RPMI8226 (cell line): ENCODE data around the gene ADI1.
"Not testable (repeated sequence)": the region's sequence is repeated elsewhere in the genome, so short reads cannot be mapped to it uniquely, and the experiment has no call there.

Experiments
- DNase-seq: peaks from one replicate; pipeline ENCODE4 v3.0.0-alpha.2; 2015

Gene ADI1

DNA sequence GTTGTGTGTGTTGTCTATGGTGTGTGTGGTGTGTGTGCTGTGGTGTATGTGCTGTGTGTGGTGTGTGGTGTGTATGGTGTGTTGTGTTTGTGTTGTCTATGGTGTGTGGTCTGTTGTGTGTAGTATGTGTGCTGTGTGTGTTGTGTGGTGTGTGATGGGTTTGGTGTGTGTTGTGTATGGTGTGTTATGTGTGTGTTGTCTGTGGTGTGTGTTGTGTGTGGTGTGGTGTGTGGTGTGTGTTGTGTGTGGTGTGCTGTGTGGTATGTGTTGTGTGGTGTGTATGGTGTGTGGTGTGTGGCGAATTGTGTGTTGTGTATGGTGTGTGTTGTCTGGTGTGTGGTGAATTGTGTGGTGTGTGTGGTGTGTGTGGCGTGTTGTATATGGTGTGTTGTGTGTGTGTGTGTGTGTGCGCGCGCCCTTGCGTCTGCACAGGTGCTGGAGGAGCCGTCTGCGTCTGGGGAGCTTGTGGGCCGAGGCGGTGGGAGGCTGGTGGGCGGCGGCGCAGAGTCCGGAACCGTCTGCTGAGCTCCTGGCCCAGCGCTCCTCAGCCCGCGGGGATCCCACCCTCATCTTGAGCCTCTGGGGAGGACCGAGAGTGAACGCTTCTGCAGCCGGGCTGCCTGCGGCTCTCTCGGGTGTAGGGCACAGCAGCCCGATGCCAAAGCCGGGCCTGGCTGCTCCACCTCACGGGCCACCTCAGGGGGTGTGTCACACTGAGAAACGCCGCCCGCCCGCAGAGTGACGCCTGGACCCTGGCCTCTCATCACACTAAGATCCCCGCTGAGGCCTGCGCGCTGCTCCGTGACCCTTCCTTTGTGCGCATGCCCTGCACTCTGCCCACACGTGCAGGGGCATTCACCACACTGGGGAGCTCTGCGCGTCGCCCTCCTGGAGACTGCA is 8.8 kb upstream of the ADI1 start:
- no peak for DNase-seq

DNA sequence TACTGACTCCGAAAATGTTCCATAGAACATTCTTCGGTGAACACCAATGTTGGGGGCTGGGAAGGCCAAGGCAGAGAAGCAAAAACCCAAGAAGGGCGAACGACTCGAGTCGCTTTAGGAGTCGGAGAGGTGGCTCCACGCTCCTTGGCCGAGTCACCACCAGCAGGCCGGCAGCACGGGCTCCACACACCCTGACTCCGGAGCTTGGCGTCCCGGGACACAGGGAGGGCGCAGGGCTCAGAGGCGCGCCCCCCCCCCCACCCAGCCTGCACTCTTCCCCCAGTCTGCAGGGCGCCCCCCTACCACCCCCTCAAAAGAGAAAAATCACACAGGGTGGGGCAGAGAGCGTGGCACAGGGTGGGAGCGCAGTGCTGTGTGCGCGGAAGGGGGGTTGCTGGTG is 7.5 kb upstream of the ADI1 start:
- DNase-seq, result no peak

- DNase-seq, result no peak
These were observed 4.3 kb upstream of the ADI1 start for GRCh38 chr2:3523551-3524041.

- no peak for DNase-seq
These were observed 3.7 kb upstream of the ADI1 start for GRCh38 chr2:3522961-3523421.

GRCh38 chr2:3520591-3520990 is 1.3 kb upstream of the ADI1 start:
- no peak for DNase-seq

GRCh38 chr2:3518496-3519254 is 656 bp downstream of the ADI1 start:
- DNase-seq, result peak; percentile 97

DNA sequence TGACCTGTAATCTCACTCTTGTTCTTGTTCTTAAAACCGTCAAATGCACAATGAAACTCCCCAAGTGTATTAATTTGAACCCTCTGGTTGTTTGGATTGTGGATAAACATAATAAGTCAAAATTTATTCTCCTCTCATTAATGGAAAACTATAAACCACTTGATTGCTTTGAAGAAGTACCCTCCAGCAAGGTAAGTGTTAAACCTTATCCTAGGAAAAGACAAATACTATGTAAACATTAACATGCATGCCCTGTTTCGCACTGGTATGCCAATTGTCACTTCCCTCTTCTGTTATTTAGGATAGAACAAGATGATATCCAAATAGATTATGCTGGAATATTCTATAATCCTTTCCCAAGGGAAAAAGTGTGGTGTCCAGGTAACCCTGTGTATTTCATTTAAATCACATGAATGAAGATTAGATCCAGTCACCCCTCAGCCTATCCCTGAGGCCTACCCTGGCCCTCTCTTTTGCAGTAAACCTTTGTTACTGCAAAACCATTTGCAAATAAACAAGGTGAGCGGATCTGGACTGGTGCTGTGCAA is 1.3 kb downstream of the ADI1 start:
- no peak for DNase-seq

- no peak for DNase-seq
These were observed 2.5 kb downstream of the ADI1 start for GRCh38 chr2:3516831-3517230.

DNA sequence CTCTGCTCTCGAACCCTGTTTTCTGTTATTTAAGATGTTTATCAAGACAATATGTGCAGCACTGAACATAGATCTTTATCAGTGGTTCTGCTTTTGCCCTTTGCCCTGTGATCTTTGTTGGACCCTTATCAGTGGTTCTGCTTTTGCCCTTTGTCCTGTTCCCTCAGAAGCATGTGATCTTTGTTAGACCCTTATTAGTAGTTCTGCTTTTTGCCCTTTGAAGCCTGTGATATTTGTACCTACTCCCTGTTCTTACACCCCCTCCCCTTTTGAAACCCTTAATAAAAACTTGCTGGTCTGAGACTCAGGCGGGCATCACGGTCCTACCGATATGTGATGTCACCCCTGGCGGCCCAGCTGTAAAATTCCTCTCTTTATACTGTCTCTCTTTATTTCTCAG is 3.9 kb downstream of the ADI1 start:
- not testable (repeated sequence) for DNase-seq

DNA sequence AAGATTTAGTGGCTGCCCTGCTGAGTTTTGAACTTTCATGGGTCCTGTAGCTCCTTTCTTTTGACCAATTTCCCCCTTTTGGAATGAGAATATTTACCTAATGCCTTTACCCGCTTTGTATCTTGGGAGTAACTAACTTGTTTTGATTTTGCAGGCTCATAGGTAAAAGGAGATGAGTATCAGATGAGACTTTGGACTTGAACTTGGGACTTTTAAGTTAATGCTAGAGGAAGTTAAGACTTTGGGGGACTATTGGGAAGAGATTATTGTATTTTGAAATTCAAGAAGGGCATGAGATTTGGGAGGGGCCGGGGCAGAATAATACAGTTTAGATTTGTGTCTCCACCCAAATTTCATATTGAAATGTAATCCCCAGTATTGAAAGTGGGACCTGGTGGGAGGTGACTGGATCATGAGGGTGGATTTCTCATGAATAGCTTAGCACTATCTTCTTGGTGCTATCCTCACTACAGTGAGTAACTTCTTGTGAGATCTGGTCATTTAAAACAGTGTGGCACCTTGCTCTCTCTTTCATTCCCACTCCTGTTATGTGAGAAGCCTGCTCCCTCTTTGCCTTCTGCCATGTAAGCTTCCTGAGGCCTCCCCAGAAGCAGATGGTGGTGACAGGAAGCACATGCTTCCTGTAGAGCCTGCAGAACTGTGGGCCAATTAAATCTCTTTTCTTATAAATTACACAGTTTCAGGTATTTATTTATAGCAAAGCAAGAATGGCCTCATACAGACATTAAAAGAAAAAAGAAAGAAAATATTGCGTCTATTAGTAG is 6.1 kb downstream of the ADI1 start:
- no peak for DNase-seq

DNA sequence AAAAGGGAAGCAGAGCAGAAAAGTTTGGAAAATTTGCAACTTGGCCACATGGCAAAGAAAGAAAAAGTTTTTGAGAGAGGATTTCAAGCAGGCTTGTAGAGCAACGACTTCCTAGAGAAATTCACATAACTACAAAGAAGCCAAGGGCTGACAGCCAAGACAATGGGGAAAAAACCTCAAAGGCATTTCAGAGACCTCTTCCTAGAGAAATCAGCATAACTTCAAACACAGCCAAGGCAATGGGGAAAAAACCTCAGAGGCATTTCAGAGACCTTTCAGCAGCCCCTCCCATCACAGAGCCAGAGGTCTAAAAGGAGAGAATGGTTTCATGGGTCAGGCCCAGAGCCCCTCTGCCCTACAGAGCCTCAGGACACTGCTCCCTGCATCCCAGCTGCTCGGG is 7.2 kb downstream of the ADI1 start:
- no peak for DNase-seq

GRCh38 chr2:3505771-3506170 is 13.6 kb downstream of the ADI1 start:
- DNase-seq, result no peak

DNA sequence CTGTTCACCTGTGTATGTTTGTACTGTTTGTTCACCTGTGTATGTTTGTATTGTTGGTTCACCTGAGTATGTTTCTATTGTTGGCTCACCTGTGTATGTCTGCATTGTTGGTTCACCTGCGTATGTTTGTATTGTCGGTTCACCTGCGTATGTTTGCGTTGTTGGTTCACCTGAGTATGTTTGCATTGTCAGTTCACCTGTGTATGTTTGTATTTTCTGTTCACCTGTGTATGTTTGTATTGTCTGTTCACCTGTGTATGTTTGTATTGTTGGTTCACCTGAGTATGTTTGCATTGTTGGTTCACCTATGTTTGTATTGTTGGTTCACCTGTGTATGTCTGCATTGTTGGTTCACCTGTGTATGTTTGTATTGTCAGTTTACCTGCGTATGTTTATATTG is 14.6 kb downstream of the ADI1 start:
- DNase-seq, result no peak

GRCh38 chr2:3503483-3503882 is 15.8 kb downstream of the ADI1 start:
- no peak for DNase-seq

- no peak for DNase-seq
These were observed 16.3 kb downstream of the ADI1 start for GRCh38 chr2:3503046-3503445.

DNA sequence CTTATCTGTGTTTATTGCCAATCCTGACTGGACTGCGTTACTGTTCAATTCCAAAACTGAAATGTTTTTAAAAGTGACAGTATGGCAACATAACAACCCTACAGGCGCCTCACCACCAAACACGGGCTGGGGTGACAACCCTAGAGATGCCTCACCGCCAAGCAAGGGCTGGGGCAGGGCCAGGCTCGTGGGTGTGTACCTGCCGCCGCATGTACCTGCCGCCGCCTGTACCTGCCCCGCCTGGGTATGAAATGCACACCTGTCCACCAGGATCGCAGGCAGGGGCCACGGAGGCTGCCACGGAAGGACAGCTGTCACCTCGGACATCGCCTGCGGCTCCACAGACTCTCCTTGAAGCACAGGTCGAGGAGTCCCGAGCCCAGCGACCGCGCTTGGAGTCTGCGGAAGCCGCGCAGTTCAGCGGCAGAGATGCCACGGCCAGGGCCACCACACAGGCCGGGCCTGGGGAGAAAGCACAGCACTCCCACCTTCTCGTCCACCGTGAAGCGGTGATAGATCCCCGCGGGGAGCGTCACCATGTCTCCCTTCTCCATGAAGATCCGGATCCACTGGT is 18.9 kb downstream of the ADI1 start:
- no peak for DNase-seq

- no peak for DNase-seq
These were observed 20.4 kb downstream of the ADI1 start for GRCh38 chr2:3498783-3499394.

DNA sequence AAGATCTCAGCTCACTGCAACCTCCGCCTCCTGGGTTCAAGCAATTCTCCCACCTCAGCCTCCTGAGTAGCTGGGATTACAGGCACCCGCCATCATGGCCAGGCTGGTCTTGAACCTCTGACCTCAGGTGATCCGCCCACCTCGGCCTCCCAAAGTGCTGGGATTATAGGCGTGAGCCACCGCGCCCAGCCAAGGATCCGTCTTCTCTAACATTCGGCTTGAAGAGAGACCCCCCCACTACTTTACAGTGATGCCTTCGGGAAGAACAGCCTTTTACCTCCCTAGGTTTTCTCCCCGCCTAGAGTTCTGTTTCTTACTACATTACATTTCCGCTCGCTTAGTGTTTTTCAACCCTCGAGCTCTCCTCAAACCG is 22.6 kb downstream of the ADI1 start:
- not testable (repeated sequence) for DNase-seq

DNA sequence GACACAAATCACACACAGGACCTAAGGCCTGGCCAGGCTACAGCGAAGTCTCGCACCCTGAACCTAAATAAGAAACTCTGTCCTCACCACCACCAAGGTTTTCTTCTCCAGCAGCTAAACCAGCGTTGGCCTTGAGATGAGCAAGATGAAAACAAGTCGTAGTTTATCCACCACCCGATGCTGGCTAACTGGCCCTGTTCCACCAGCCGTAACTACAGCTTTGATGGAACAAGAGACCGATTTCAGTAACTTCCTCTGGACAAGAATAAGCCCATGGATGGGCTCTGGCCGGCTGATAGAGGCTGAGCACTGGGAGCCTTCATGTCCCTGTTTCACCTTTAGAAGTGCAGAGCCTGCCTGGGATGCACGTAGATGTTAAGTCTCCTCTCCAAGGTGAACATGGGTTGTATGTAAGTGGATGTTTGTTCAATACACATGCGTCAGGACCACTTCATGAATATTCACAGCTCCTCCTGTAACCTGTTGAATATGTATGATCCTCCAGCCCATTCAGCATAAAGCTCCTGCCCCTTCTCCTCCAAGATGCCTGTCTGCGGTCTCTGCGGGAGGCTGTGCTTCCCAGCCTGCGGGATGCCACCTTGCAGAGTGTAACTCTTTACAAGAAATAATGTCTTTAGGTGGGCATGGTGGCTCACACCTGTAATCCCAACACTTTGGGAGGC is 24.2 kb downstream of the ADI1 start:
- no peak for DNase-seq

GRCh38 chr2:3493615-3494007 is 25.7 kb downstream of the ADI1 start:
- DNase-seq, result no peak

DNA sequence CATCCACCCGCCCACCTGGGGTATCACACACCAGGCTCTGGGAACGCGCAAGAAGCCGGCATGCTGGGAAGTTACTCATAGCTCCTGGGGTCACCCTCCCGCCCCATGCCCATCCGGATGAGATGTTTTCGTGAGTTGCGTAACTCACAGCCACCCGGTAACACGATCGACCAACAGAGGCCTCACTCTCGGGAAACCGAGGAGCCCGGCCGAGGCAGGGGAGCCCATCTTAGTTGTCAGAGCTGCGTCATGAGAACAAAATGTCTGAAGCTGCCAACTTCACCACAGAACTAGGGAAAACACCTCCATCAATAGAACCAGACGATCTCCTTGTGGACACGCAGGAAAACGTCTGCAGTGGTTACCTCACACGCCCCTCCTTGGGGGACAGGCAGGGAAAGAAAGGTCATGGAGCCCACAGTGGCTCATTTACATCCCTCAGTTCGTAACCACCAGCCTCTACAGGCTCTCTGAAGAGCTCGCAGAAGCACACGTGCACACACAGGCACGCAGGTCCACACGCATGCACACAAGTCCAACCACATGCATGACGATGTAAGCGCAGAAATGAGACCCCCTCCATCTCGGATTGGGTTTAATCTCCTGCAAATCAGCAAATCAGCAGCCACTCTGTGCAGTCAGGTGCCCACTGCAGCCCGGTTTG is 26.2 kb downstream of the ADI1 start:
- DNase-seq, result no peak
